ENCODE data around the gene MITF. TPM values are rescaled to one million over a fixed set of nuclear protein-coding genes. Genes with fewer than 3 reads are reported as not detected.

The MITF gene
- total and polyA plus RNA-seq, 10 donors: 0.83 to 11.9 (median 6.2) TPM

GRCh38 chr3:69999140-70000027 lies 260.1 kb downstream of the MITF start, which contains the start of gene SAMMSON:
Gene SAMMSON, plus strand, starts transcription at chr3:69999733.
- H3K27ac ChIP-seq: peak within 1 kb of the TSS in 5 of 8 donors; percentile 7 to 36 (median 20)
- peaks cover 0 to 8% (median 0%) of the 10 kb centered on the region in 8 donors for H3K9me3 ChIP-seq
- TF ChIP-seq CTCF (IDR thresholded peaks at IDR 0.05 in 8 of 11, conservative IDR thresholded peaks at IDR 0.05 in 3 of 11) (no peak), POLR2A (IDR thresholded peaks at IDR 0.05) (no peak), POLR2AphosphoS5 (IDR thresholded peaks at IDR 0.05) (no peak)
- 87 to 92% (median 90%) methylated on average over 28 to 29 of the region's 29 CpGs for WGBS, 5 donors
- no peaks in the 10 kb centered on the region for H3K36me3 ChIP-seq
- DNase-seq: no peak
- no peaks in the 10 kb centered on the region for H3K27me3 ChIP-seq (replicated peaks in 1 of 7)
- H3K4me1 ChIP-seq: peaks cover 0 to 4% (median 0%) of the 10 kb centered on the region in 6 donors
- no peak within 1 kb of the TSS for H3K4me3 ChIP-seq
- intact Hi-C loops (cut with DNase I; ENCODE audit: low total_unique reads): no loop called here

- Histone ChIP-seq H3K27me3 (replicated peaks in 1 of 7) (no peaks in the 10 kb centered on the region), H3K9me3 (peaks cover 0 to 8% (median 0%) of the 10 kb centered on the region in 8 donors), H3K4me1 (peaks cover 0 to 4% (median 0%) of the 10 kb centered on the region in 6 donors), H3K27ac (no peak overlapping the region), H3K36me3 (no peaks in the 10 kb centered on the region), H3K4me3 (no peak overlapping the region)
- no peak for TF ChIP-seq POLR2A (IDR thresholded peaks at IDR 0.05)
- no peak for TF ChIP-seq POLR2AphosphoS5 (IDR thresholded peaks at IDR 0.05)
- no peak for TF ChIP-seq CTCF (IDR thresholded peaks at IDR 0.05 in 8 of 11, conservative IDR thresholded peaks at IDR 0.05 in 3 of 11)
- intact Hi-C loops (cut with DNase I; ENCODE audit: low total_unique reads): no loop called here
- WGBS, 5 donors: 87 to 90% (median 90%) methylated on average over 15 of the region's 15 CpGs
- DNase-seq: no peak
These were observed 260.8 kb downstream of the MITF start for GRCh38 chr3:70000028-70000410.

GRCh38 chr3:70000563-70001081 lies 261.4 kb downstream of the MITF start:
- Histone ChIP-seq H3K36me3 (no peaks in the 10 kb centered on the region), H3K4me1 (peaks cover 0 to 4% (median 0%) of the 10 kb centered on the region in 6 donors), H3K4me3 (no peak overlapping the region), H3K27me3 (replicated peaks in 1 of 7) (no peaks in the 10 kb centered on the region), H3K9me3 (peaks cover 0 to 8% (median 0%) of the 10 kb centered on the region in 8 donors), H3K27ac (no peak overlapping the region)
- intact Hi-C loops (cut with DNase I; ENCODE audit: low total_unique reads): no loop called here
- WGBS, 5 donors: 68 to 90% (median 74%) methylated on average over 4 of the region's 4 CpGs
- TF ChIP-seq CTCF (IDR thresholded peaks at IDR 0.05 in 8 of 11, conservative IDR thresholded peaks at IDR 0.05 in 3 of 11) (no peak), POLR2A (IDR thresholded peaks at IDR 0.05) (no peak), POLR2AphosphoS5 (IDR thresholded peaks at IDR 0.05) (no peak)
- DNase-seq: no peak

- no peak for DNase-seq
These were observed 263.9 kb downstream of the MITF start for GRCh38 chr3:70003119-70003518.

More at GRCh38 chr3:70003119-70003518, 263.9 kb downstream of the MITF start:
- no peak overlapping the region for H3K4me3 ChIP-seq
- TF ChIP-seq CTCF (IDR thresholded peaks at IDR 0.05 in 8 of 11, conservative IDR thresholded peaks at IDR 0.05 in 3 of 11) (no peak), POLR2A (IDR thresholded peaks at IDR 0.05) (no peak)
- intact Hi-C loops (cut with DNase I; ENCODE audit: low total_unique reads): no loop called here
- H3K9me3 ChIP-seq: peaks cover 0 to 12% (median 0%) of the 10 kb centered on the region in 8 donors
- no peaks in the 10 kb centered on the region for H3K36me3 ChIP-seq
- H3K4me1 ChIP-seq: peaks cover 0 to under 1% (median 0%) of the 10 kb centered on the region in 6 donors
- H3K27ac ChIP-seq: no peak overlapping the region
- H3K27me3 ChIP-seq (replicated peaks in 1 of 7): no peaks in the 10 kb centered on the region

Measured in spleen (tissue), 11 donors.